ENCODE data around the gene GNG7.

The GNG7 gene

DNA sequence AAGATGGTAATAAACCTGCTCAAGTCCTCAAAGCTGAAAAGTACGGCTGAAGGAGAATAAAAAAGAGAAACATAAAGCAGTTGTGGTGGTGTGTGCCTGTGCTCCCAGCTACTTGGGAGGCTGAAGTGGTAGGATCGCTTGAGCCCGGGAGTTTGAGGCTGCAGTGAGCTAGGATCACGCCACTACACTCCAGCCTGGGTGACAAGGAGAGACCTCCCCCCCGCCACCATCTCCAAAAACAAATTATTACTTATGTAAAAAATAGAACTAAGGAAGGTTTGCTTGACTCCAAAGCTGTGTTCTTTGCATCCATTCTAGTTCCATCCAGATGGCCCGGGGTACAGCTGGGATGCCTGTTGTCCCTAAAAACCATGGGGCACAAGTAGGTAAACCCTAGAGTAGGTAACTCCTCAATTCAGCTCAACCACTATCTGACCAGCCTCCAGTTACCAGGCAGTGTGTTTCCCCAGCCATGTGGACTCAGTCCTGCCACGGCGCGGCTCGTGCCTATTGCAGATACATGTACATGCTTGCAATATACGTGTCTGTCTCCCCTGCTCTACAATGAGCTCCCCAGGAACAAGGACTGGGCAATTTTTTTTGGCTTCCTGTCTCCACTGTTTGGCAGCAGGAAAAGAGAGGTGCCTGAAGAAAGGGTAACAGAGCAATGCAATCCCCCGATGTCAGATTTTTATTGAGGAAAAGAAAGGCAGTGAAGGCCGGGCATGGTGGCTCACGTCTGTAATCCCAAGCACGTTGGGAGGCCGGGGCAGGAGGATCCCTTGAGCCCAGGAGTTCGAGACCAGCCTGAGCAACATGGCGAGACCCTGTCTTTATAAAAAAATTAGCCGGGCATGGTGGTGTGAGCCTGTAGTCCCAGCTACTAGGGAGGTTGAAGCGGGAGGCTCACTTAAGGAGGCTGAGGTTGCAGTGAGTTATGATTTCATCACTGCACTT, 101.3 kb downstream of the GNG7 start:
- CTCF ChIA-PET: interaction anchor here (2.5 to 2.9 kb wide), 2 partner anchors 10 to 36 kb away, joined by 10 to 11 read pairs; no protein-coding TSS in a partner anchor
- TF ChIP-seq, protein P1, sequence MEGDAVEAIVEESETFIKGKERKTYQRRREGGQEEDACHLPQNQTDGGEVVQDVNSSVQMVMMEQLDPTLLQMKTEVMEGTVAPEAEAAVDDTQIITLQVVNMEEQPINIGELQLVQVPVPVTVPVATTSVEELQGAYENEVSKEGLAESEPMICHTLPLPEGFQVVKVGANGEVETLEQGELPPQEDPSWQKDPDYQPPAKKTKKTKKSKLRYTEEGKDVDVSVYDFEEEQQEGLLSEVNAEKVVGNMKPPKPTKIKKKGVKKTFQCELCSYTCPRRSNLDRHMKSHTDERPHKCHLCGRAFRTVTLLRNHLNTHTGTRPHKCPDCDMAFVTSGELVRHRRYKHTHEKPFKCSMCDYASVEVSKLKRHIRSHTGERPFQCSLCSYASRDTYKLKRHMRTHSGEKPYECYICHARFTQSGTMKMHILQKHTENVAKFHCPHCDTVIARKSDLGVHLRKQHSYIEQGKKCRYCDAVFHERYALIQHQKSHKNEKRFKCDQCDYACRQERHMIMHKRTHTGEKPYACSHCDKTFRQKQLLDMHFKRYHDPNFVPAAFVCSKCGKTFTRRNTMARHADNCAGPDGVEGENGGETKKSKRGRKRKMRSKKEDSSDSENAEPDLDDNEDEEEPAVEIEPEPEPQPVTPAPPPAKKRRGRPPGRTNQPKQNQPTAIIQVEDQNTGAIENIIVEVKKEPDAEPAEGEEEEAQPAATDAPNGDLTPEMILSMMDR (conservative IDR thresholded peaks at IDR 0.05; ENCODE audit: low read depth): no peak
- peak overlapping the region; percentile 87 for H3K27ac ChIP-seq
- POLR2A ChIA-PET (ENCODE audit: low non-redundant PET): no interaction called here
- no peak for DNase-seq (ENCODE audit: low spot score)

DNA sequence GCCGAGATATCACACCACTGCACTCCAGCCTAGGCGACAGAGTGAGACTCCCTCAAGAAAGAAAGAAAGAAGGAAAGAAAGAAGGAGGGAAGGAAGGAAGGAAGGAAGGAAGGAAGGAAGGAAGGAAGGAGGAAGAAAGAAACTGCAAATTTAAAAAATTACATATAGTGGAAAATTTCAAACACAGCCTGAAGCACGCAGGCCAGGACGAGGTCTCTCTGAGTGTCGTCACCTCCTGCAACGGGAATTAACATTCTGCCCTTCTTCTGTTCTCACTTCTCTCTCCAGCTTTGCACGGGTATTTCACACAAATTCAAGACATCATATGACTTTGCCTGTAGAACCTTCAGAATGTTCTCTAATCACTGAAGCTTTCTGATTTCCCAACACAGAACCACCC, 108.2 kb downstream of the GNG7 start:
- TF ChIP-seq, protein P1 (conservative IDR thresholded peaks at IDR 0.05; ENCODE audit: low read depth): no peak
- ChIA-PET CTCF (interaction anchor here (0.7 to 1.4 kb wide), 4 partner anchors 17 to 1960 kb away, joined by 3 to 8 read pairs (median 6); no protein-coding TSS in a partner anchor), POLR2A (ENCODE audit: low non-redundant PET) (interaction anchor here (0.6 kb wide), 1 partner anchor 9 kb away, joined by 3 read pairs; no protein-coding TSS in a partner anchor)
- no peak overlapping the region for H3K27ac ChIP-seq
- no peak for DNase-seq (ENCODE audit: low spot score)

DNA sequence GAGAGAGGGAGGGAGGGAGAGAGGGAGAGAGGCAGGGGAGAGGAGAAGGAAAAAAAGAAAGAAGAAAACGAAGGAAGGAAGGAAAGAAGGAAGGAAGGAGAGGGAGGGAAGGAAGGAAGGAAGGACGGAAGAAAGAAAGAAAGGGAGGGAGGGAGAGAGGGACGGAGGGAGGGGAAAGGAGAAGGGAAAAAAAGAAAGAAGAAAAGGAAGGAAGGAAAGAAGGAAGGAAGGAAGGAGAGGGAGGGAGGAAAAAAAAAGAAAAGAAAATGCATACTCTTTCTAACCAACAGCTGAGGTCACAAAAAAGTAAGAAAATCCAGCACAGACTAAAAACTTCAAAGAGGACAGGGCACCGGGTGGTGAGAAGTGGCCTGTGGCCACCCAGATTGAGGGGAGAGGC, 109.7 kb downstream of the GNG7 start:
- no peak for DNase-seq (ENCODE audit: low spot score)
- ChIA-PET CTCF (no interaction called here), POLR2A (ENCODE audit: low non-redundant PET) (no interaction called here)
- TF ChIP-seq, protein P1 (conservative IDR thresholded peaks at IDR 0.05; ENCODE audit: low read depth): no peak
- H3K27ac ChIP-seq: no peak overlapping the region

DNA sequence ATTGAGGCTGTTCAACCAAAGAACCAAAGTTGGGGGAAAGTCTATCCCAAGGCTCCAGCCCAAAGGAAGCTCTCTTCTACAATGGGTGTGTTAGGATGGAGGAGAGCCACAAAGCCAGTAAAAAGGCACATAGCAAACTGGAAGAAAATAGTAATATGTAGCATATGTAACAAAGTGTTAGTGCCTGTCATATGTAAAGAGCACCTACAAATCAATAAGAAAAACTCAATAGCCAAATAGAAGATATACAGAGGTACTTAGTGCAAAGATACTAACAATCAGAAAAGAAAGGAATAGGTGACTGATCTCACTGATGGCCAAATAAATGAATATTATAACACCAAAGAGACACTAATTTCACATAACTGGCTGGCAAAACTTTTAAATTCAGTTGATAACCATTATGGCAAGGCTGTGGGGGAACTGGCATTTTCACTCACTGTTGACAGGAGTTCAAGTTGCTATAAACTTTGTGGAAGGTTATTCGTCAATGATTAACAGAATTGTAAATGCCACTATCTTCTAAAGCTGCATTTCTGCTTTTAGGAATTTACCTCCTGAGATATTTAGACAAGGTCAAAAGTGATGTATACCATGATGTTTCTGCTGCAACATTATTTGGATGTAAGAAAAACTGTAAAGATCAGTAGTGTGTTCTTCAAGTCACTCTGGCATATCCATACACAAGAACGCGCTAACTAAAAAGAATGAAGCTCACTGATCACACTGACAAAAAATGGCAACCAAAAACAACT, 110.8 kb downstream of the GNG7 start:
- POLR2A ChIA-PET (ENCODE audit: low non-redundant PET): no interaction called here
- no peak overlapping the region for H3K27ac ChIP-seq
- no peak for DNase-seq (ENCODE audit: low spot score)
- CTCF ChIA-PET: interaction anchor here (0.7 kb wide), 1 partner anchor 22 kb away, joined by 3 read pairs; no protein-coding TSS in a partner anchor
- TF ChIP-seq, protein P1 (conservative IDR thresholded peaks at IDR 0.05; ENCODE audit: low read depth): no peak

DNA sequence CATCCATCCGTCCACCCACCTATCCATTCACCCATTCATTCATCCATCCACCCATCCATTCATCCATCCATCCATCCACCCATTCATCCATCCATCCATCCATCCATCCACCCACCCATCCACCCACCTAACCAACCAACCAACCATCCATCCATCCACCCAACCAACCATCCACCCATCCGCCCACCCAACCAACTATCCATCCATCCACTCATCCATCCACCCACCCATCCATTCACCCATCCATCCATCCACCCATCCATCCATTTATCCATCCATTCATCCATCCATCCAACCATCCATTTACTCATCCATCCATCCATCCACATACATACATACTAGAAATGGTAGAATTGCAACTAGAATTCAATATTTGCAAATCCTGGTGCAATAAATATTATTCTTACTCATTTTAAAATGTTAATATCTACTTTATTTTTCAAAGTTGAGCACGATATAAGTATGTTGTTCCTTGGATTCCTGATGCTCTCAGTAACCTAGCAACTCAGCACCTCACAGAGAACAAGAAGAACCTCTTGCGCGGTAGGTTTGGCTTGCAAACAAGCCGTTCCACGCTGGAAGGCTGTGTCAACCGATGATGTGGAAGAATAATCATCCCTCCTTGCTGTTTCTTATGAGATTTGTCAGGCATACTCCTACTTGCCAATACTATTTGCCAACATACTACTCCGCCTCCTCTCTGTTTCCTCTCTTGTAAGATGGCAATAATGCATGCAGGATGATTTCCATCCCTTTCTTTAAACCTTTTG, 111.7 kb downstream of the GNG7 start:
- ChIA-PET POLR2A (ENCODE audit: low non-redundant PET) (no interaction called here), CTCF (no interaction called here)
- H3K27ac ChIP-seq: no peak overlapping the region
- no peak for DNase-seq (ENCODE audit: low spot score)
- TF ChIP-seq, protein P1 (conservative IDR thresholded peaks at IDR 0.05; ENCODE audit: low read depth): no peak

DNA sequence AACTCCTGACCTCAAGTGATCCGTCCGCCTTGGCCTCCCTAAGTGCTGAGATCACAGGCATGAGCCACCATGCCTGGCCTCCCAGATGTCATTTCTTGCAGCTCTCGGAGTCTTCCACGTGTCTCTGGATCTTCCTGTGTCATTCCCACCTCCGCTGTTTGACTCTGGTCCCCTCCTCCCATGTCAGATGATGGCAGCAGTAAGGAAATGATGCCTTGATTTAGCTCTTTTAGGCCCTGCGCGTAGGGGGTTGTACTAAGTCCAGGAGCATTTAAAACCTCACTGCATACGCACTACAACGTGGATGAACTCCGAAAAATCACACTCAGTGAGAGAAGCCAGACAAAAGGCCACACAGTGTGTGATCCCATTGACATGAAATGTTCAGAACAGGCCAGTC, 113.1 kb downstream of the GNG7 start:
- no peak overlapping the region for H3K27ac ChIP-seq
- no peak for DNase-seq (ENCODE audit: low spot score)
- TF ChIP-seq, protein P1 (conservative IDR thresholded peaks at IDR 0.05; ENCODE audit: low read depth): no peak
- POLR2A ChIA-PET (ENCODE audit: low non-redundant PET): no interaction called here
- CTCF ChIA-PET: no interaction called here

Measured in RWPE1 (cell line).